Measurements from ENCODE around the gene FLNB.

GRCh38 chr3:58122936-58123700, 114.9 kb downstream of the FLNB start:
- TF ChIP-seq, protein P1, sequence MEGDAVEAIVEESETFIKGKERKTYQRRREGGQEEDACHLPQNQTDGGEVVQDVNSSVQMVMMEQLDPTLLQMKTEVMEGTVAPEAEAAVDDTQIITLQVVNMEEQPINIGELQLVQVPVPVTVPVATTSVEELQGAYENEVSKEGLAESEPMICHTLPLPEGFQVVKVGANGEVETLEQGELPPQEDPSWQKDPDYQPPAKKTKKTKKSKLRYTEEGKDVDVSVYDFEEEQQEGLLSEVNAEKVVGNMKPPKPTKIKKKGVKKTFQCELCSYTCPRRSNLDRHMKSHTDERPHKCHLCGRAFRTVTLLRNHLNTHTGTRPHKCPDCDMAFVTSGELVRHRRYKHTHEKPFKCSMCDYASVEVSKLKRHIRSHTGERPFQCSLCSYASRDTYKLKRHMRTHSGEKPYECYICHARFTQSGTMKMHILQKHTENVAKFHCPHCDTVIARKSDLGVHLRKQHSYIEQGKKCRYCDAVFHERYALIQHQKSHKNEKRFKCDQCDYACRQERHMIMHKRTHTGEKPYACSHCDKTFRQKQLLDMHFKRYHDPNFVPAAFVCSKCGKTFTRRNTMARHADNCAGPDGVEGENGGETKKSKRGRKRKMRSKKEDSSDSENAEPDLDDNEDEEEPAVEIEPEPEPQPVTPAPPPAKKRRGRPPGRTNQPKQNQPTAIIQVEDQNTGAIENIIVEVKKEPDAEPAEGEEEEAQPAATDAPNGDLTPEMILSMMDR (IDR thresholded peaks at IDR 0.05; ENCODE audit: low read length) = no peak
- TF ChIP-seq EZH2 (IDR thresholded peaks at IDR 0.05; ENCODE audit: borderline replicate concordance, low read length) = no peak
